GM12801 (cell line): ENCODE results near the gene MCTP2.

Source experiments
- CTCF ChIP-seq: IDR thresholded peaks from one replicate; pipeline ENCODE4 v1.5.1; 2011; ENCODE audit warnings: control low read depth; ENCODE audit not compliant: insufficient read length; ENCODE audit errors: extremely low read depth

Gene MCTP2

DNA sequence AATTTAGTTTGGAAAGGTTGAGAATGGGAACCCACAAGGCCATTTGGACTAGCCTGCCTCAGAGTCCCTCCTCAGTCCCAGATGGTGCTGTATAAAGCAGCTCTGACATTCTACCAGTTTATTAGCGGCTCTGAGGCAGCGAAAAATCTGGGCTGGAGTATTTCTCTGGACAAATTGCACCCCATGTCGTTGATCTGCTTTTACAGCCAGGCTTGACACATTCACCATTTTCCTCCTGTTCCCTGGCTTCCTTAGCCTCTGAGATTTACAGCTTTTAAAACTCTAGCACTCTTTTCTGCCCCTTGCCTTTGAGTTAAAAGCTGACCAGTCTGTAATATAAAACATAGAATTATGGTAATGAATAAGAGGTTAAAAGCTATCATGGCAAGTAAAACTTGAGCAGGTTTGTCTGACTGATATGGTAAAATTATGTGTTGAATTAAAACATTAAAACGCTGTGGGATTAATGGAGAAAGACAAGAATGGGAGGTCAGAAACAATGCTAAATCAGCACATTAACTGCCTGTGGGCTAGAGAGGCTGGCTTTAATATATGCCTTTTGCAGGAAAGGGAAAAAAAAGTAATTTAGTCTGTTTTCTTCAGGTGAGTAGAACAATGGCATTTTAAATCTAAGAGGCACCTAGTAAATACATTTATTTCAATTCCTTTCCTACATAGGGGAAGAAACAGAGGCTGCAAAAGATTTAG, 131.2 kb downstream of the MCTP2 start:
- no peak for TF ChIP-seq CTCF

DNA sequence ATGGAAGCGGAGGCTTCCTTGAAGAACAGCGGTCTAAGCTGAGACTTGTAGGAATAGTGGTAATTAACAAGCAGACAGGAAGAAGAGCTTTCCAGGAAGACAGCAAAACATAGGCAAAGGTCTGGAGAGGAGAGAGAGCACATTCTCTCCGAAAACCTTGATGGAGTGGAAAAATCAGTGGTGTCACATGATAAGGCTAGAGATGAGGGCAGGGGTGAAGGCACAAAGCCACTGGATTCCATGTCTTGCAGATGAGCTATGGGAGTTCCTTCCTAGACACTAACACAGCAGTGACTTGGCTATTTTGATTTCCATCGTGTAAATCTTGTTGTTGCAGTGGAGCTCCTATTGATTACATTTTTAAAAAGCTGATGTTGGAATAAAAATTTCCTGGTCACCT, 132.0 kb downstream of the MCTP2 start:
- TF ChIP-seq CTCF = no peak

- TF ChIP-seq CTCF = no peak
Measured at GRCh38 chr15:94366781-94367180, 135.4 kb downstream of the MCTP2 start.

DNA sequence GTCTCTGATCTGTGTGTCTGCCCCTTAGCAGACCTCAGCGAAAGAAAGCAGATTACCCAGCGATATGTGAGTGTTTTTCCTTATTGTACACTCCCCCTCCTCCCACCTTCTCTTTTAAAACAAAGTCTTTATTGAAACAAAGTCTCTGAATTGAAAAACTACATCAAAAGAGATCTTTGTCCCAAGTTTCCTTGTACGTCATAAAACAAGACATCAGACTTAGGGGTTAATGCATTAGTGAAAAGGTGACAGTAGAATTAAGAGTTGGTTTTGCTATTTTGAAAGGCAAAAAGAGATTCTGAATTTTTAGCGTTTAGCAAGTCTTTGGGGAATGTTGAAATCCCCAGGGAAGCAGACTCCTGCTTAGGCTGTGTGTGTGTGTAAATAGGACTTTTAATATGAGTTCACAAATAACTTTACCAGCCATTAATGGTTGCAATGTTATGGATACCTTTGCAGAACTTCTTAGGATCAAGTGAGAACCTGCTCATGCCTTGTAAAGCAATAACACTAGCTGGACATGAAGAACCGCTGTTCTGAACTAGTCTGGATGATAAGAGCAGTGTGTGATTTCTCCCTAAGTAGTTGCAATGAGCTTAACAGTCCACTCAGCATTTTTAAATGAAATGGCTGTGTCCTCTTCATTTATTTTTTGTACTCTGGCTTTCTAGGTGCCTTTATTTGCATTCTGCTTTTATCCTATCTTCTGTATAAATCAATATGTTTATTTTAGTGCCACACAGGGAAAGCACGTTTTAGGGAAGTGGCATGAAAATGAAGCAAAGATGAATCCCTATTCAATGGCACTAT, 136.6 kb downstream of the MCTP2 start:
- no peak for TF ChIP-seq CTCF

GRCh38 chr15:94370206-94370935, 139.0 kb downstream of the MCTP2 start:
- TF ChIP-seq CTCF = no peak

- no peak for TF ChIP-seq CTCF
Measured at GRCh38 chr15:94370936-94371285, 139.6 kb downstream of the MCTP2 start.

DNA sequence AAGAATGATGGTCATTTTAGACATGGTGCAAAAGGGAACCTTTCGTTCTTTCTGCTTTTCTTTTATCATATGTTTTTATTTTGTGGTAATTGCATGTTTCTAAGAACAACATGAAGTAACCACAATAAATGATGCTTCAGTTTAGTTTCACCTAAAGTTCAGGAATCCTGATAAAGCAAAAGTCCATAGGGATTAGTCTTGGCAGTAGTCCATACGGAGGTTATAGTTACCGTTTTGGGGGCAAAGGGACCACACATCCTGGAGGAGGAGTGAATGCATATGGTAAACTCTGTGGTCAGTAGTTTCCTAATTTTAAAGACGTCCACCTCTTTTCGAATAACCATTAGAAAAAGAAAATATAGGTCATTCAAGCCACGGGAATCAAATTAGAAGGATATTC, 141.5 kb downstream of the MCTP2 start:
- no peak for TF ChIP-seq CTCF
